ENCODE data around the gene TRPC1. TPM values are rescaled to one million over a fixed set of nuclear protein-coding genes. Genes with fewer than 3 reads are reported as not detected.

TRPC1 gene
- total RNA-seq, 1 donor from 2014 or later, result 4.0 TPM

GRCh38 chr3:142839831-142840230, 116.0 kb downstream of the TRPC1 start:
- DNase-seq (ENCODE audit: low read depth in 2 of 2), result no peak

DNA sequence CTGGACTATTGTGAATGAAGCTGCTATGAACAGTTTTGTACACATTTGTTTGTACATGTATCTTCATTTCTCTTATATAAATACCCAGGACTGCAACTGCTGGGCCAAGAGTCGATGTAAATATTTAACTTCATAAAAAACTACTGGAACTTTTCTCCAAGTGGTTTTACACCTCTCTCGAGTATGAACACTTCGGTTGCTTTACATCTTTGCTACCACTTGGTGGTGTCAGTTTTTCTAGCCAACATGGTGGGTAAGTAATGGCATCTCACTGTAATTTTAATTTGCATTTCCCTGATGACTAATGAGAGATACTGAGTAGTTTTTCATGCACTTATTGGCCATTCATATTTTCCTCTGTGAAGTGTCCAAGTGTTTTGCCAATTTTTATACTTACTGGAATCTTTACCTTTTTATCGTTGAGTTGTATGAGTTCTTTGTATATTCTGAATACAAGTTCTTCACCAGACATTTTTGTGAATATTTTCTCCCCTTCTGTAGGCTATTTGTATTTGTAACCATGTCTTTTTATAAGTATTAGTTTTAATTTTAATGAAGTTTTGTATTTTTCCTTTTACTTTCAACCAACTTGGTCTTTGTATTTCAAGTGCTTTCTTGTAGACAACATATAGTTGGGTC, 120.6 kb downstream of the TRPC1 start:
- DNase-seq (ENCODE audit: low read depth in 2 of 2), result peak in 1 of 2 donors; percentile 29

GRCh38 chr3:142846779-142847577, 123.1 kb downstream of the TRPC1 start:
- DNase-seq (ENCODE audit: low read depth in 2 of 2), result no peak

DNA sequence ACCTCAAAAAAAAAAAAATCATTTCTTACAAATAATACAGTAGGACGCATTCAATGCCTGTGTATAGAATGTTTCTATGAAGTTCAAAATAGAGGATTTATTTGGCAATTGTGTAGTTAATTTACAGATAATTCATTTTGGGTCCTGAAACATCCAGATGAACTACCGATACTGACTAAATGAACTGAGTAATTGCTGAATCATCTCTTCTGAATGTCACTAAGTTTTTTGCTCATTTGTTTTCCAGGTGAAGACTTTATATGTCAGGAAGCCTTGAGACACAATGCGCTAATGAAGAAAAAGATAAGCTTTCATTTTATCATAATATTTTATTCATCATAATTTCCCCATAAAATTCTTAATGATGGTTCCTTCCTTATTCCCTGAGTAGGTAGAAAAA, 125.3 kb downstream of the TRPC1 start:
- DNase-seq (ENCODE audit: low read depth in 2 of 2), result no peak

DNA sequence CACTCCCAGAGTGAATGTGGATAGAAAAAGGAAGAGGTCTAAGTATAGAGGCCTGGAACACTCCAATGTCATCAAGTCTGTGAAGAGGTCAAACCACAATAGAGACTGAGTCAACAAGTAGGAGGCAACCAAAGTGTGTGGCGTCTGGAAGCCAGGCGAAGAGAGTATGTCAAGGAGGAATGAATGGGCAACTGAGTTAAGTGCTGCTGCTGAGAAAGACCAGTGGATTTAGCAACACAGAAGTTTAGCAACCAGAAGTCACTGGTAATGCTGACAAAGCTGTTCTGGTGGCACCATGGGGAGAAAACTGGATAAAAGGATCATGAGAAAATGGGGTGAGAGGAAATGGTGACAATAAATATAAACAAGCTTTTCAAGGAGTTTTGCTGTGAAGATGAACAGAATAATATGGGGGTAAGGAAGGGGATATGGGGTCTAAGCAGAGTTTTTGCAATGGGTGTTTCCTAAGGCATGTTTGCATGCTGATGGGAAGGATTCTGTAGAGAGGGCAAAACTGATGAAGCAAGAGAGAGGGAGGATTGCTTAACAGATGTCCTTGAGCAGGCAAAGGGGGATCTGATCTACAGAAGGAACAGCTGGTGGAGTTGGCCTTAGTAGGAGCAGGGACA, 126.7 kb downstream of the TRPC1 start:
- peak in 1 of 2 donors; percentile 27 for DNase-seq (ENCODE audit: low read depth in 2 of 2)

DNA sequence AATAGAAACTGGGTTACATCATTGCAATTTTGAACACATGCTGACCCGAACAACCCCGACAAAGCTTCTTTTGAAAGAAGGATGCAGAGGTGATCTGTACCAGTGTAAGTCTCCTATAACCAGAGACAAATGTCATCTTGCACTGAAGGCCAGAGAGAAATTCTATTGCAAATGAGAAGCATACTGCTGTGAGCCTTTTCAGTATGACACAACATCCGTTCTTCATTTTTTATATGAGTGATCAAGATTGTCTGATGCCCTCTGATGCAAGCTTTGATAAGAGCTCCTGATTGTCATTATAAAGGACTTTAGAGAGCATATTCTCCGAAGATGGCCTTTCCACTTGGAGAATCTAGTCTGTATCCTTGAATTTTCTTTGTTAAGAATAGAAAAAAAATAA, 128.2 kb downstream of the TRPC1 start:
- DNase-seq (ENCODE audit: low read depth in 2 of 2), result no peak

GRCh38 chr3:142853270-142854168, 129.7 kb downstream of the TRPC1 start:
- no peak for DNase-seq (ENCODE audit: low read depth in 2 of 2)

- DNase-seq (ENCODE audit: low read depth in 2 of 2), result peak in 1 of 2 donors; percentile 3
Measured at GRCh38 chr3:142857056-142857455, 133.2 kb downstream of the TRPC1 start.

Other genes starting within 250 kb of the TRPC1 start
- gene ATR, start 145.3 kb upstream of the TRPC1 start, total RNA-seq, result 16.7 and 20.6 TPM in 2 replicates
- 0.38 and 1.2 TPM in 2 replicates for gene PLS1, start 127.6 kb upstream of the TRPC1 start, total RNA-seq
- gene PCOLCE2, start 165.0 kb downstream of the TRPC1 start, total RNA-seq, result 0.13 TPM in 2 replicates
- gene PAQR9, start 239.6 kb downstream of the TRPC1 start, total RNA-seq, result not detected in 2 replicates

Measured in dermis microvascular lymphatic vessel endothelial cell (primary cell).